Measurements from ENCODE around the gene APOBEC3G.
"Not testable (repeated sequence)": the region's sequence is repeated elsewhere in the genome, so short reads cannot be mapped to it uniquely, and the experiment has no call there.

DNA sequence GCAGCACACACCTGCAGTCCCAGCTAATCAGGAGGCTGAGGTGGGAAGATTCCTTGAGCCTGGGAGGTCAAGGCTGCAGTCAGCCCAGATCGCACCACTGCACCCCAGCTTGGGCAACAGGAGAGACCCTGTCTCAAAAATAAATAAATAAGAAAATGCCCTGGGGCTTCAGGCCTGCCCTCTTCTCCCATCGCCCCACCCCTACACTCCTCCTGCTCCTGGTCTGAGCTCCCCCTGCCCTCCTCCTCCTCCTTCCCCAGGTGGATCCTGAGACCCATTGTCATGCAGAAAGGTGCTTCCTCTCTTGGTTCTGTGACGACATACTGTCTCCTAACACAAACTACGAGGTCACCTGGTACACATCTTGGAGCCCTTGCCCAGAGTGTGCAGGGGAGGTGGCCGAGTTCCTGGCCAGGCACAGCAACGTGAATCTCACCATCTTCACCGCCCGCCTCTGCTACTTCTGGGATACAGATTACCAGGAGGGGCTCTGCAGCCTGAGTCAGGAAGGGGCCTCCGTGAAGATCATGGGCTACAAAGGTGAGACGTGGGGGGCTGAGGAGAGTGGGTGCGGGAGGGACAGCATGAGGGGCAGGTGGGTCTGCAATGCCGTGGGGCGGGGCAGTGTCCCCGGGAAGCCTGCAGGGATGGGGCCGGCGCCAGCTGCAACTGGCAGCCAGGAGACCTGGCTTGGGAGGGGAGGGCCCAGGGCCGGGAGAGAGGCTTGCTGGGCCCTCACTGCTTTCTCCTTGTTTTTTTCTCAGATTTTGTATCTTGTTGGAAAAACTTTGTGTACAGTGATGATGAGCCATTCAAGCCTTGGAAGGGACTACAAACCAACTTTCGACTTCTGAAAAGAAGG, 45.4 kb upstream of the APOBEC3G start:
- not testable (repeated sequence) for TF ChIP-seq CTCF (conservative IDR thresholded peaks at IDR 0.05; ENCODE audit: low read depth in 2 of 2); EZH2 (IDR thresholded peaks at IDR 0.05; ENCODE audit: low read depth, unreplicated experiment); ETS1 (IDR thresholded peaks at IDR 0.05); EZH2phosphoT487 (IDR thresholded peaks at IDR 0.05; ENCODE audit: unreplicated experiment); ZNF331 (CRISPR knock-in tag; IDR thresholded peaks at IDR 0.05; ENCODE audit: low read depth); POLR2AphosphoS5 (IDR thresholded peaks at IDR 0.05; ENCODE audit: low read depth); JUNB (IDR thresholded peaks at IDR 0.05; ENCODE audit: unreplicated experiment); ZNF114 (CRISPR knock-in tag; IDR thresholded peaks at IDR 0.05); NANOG (IDR thresholded peaks at IDR 0.05; ENCODE audit: borderline replicate concordance)
- TF ChIP-seq CREB1 (CRISPR knock-in tag; IDR thresholded peaks at IDR 0.05; ENCODE audit: low read depth), result peak; percentile 54; the same call in 1 of the 2 replicates
- TF ChIP-seq, protein P1, sequence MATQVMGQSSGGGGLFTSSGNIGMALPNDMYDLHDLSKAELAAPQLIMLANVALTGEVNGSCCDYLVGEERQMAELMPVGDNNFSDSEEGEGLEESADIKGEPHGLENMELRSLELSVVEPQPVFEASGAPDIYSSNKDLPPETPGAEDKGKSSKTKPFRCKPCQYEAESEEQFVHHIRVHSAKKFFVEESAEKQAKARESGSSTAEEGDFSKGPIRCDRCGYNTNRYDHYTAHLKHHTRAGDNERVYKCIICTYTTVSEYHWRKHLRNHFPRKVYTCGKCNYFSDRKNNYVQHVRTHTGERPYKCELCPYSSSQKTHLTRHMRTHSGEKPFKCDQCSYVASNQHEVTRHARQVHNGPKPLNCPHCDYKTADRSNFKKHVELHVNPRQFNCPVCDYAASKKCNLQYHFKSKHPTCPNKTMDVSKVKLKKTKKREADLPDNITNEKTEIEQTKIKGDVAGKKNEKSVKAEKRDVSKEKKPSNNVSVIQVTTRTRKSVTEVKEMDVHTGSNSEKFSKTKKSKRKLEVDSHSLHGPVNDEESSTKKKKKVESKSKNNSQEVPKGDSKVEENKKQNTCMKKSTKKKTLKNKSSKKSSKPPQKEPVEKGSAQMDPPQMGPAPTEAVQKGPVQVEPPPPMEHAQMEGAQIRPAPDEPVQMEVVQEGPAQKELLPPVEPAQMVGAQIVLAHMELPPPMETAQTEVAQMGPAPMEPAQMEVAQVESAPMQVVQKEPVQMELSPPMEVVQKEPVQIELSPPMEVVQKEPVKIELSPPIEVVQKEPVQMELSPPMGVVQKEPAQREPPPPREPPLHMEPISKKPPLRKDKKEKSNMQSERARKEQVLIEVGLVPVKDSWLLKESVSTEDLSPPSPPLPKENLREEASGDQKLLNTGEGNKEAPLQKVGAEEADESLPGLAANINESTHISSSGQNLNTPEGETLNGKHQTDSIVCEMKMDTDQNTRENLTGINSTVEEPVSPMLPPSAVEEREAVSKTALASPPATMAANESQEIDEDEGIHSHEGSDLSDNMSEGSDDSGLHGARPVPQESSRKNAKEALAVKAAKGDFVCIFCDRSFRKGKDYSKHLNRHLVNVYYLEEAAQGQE (IDR thresholded peaks at IDR 0.05; ENCODE audit: unreplicated experiment), result not testable (repeated sequence)
